ENCODE data around the gene ZNF581. TPM values are rescaled to one million over a fixed set of nuclear protein-coding genes. Genes with fewer than 3 reads are reported as not detected.

Gene ZNF581
- total and polyA plus RNA-seq, 9 donors, result 11.2 to 40.2 (median 34.0) TPM

DNA sequence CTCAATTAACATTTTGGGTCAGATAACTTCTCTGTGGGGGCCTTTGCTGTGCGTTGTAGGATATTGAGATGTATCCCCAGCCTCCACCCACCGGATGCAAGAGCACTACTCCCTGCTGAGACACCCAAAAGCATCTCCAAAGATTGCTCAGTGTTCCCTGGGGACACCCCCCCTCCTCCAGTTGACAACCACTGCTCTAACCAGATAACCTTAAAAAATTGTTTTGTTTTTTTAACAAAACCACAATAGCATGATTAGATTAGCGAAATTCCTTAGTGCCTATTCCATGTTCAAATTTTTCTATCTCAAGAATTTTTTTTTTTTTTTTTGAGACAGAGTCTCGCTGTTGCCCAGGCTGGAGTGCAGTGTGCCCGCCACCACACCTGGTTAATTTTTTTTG, 29.0 kb downstream of the ZNF581 start:
- WGBS, 3 donors, result 54 to 67% (median 58%) methylated on average over 5 of the region's 5 CpGs
- intact Hi-C loops (cut with DNase I), result loop anchor here in 2 of 4 donors (10.0 kb wide), 2 partner anchors 558 to 1468 kb away; partner anchors contain the start of genes PPP1R12C (in 1 of the 2) and RPS9 (in 1 of the 2)
- H3K4me3 ChIP-seq, result no peak overlapping the region
- TF ChIP-seq, protein P1, sequence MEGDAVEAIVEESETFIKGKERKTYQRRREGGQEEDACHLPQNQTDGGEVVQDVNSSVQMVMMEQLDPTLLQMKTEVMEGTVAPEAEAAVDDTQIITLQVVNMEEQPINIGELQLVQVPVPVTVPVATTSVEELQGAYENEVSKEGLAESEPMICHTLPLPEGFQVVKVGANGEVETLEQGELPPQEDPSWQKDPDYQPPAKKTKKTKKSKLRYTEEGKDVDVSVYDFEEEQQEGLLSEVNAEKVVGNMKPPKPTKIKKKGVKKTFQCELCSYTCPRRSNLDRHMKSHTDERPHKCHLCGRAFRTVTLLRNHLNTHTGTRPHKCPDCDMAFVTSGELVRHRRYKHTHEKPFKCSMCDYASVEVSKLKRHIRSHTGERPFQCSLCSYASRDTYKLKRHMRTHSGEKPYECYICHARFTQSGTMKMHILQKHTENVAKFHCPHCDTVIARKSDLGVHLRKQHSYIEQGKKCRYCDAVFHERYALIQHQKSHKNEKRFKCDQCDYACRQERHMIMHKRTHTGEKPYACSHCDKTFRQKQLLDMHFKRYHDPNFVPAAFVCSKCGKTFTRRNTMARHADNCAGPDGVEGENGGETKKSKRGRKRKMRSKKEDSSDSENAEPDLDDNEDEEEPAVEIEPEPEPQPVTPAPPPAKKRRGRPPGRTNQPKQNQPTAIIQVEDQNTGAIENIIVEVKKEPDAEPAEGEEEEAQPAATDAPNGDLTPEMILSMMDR (IDR thresholded peaks at IDR 0.05), result no peak
- TF ChIP-seq EP300 (IDR thresholded peaks at IDR 0.05), result no peak
- TF ChIP-seq POLR2A (IDR thresholded peaks at IDR 0.05), result no peak
- H3K36me3 ChIP-seq, result no peaks in the 10 kb centered on the region
- H3K4me1 ChIP-seq (ENCODE audit: insufficient read depth), result peaks cover 7% of the 10 kb centered on the region
- no peaks in the 10 kb centered on the region for H3K27me3 ChIP-seq
- no peaks in the 10 kb centered on the region for H3K9me3 ChIP-seq
- no peak overlapping the region for H3K27ac ChIP-seq
- DNase-seq, result no peak

GRCh38 chr19:55673465-55673864, 30.0 kb downstream of the ZNF581 start:
- no peaks in the 10 kb centered on the region for H3K9me3 ChIP-seq
- DNase-seq, result no peak
- whole genome bisulfite sequencing, 3 donors, result 76 to 81% (median 76%) methylated on average over 9 of the region's 9 CpGs
- H3K4me1 ChIP-seq (ENCODE audit: insufficient read depth), result peaks cover 9% of the 10 kb centered on the region
- intact Hi-C loops (cut with DNase I), result loop anchor here in 2 of 4 donors (10.0 kb wide), 2 partner anchors 559 to 1469 kb away; partner anchors contain the start of genes PPP1R12C (in 1 of the 2) and RPS9 (in 1 of the 2)
- TF ChIP-seq EP300 (IDR thresholded peaks at IDR 0.05), result no peak
- TF ChIP-seq POLR2A (IDR thresholded peaks at IDR 0.05), result no peak
- TF ChIP-seq, protein P1 (IDR thresholded peaks at IDR 0.05), result no peak
- H3K27ac ChIP-seq, result no peak overlapping the region
- H3K27me3 ChIP-seq, result no peaks in the 10 kb centered on the region
- H3K4me3 ChIP-seq, result no peak overlapping the region
- no peaks in the 10 kb centered on the region for H3K36me3 ChIP-seq

- 58 to 73% (median 60%) methylated on average over 15 of the region's 15 CpGs for WGBS, 3 donors
- Histone ChIP-seq H3K4me3 (no peak overlapping the region), H3K27ac (no peak overlapping the region), H3K36me3 (no peaks in the 10 kb centered on the region), H3K27me3 (no peaks in the 10 kb centered on the region), H3K4me1 (ENCODE audit: insufficient read depth) (peaks cover 9% of the 10 kb centered on the region), H3K9me3 (no peaks in the 10 kb centered on the region)
- intact Hi-C loops (cut with DNase I), result loop anchor here in 2 of 4 donors (10.0 kb wide), 2 partner anchors 559 to 1469 kb away; partner anchors contain the start of genes PPP1R12C (in 1 of the 2) and RPS9 (in 1 of the 2)
- TF ChIP-seq EP300 (IDR thresholded peaks at IDR 0.05), result no peak
- TF ChIP-seq, protein P1 (IDR thresholded peaks at IDR 0.05), result no peak
- TF ChIP-seq POLR2A (IDR thresholded peaks at IDR 0.05), result no peak
- DNase-seq, result no peak
Observed at GRCh38 chr19:55673889-55674288, 30.4 kb downstream of the ZNF581 start.

GRCh38 chr19:55674459-55674840, 31.0 kb downstream of the ZNF581 start:
- intact Hi-C loops (cut with DNase I), result loop anchor here in 2 of 4 donors (10.0 kb wide), 2 partner anchors 560 to 1470 kb away; partner anchors contain the start of genes PPP1R12C (in 1 of the 2) and RPS9 (in 1 of the 2)
- peaks cover 9% of the 10 kb centered on the region for H3K4me1 ChIP-seq (ENCODE audit: insufficient read depth)
- H3K4me3 ChIP-seq, result peak overlapping the region; percentile 71
- no peak for DNase-seq
- TF ChIP-seq POLR2A (IDR thresholded peaks at IDR 0.05), result no peak
- TF ChIP-seq EP300 (IDR thresholded peaks at IDR 0.05), result no peak
- TF ChIP-seq, protein P1 (IDR thresholded peaks at IDR 0.05), result no peak
- H3K27me3 ChIP-seq, result no peaks in the 10 kb centered on the region
- peak overlapping the region in 1 of 2 donors; percentile 83 for H3K27ac ChIP-seq
- H3K36me3 ChIP-seq, result no peaks in the 10 kb centered on the region
- no peaks in the 10 kb centered on the region for H3K9me3 ChIP-seq
- WGBS, 3 donors, result 13 to 18% (median 14%) methylated on average over 17 of the region's 17 CpGs

Data from ovary (tissue), 9 donors.